Activated CD8-positive, alpha-beta memory T cell treated with anti-CD3 and anti-CD28 coated beads for 24 hours (primary cell): ENCODE results near the gene RAB3GAP2.
"Not testable (repeated sequence)": the region's sequence is repeated elsewhere in the genome, so short reads cannot be mapped to it uniquely, and the experiment has no call there.

ENCODE experiments used
- DNase-seq: peaks from one replicate; pipeline ENCODE4 v3.0.0-alpha.2; 2020

Gene RAB3GAP2

GRCh38 chr1:220236278-220236677 is 36.0 kb downstream of the RAB3GAP2 start:
- DNase-seq: not testable (repeated sequence)

- DNase-seq: no peak
Measured at GRCh38 chr1:220235462-220235861, 36.8 kb downstream of the RAB3GAP2 start.

DNA sequence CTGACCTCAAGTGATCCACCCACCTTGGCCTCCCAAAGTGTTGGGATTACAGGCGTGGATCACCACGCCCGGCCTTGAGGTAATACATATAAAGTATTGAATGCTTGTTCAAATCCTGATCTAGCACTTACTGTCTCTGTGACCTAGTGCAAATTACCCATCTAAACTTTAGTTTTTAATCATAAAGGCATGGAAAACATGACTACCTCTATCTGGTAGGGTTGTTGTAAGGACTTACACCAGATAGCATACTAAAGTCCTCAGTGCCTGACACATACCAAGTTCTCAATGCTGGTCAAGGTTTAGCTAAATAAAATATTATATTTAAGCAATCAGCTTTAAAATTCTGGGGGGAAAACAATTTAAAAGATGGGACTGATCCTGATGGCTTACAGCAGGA is 38.3 kb downstream of the RAB3GAP2 start:
- no peak for DNase-seq

DNA sequence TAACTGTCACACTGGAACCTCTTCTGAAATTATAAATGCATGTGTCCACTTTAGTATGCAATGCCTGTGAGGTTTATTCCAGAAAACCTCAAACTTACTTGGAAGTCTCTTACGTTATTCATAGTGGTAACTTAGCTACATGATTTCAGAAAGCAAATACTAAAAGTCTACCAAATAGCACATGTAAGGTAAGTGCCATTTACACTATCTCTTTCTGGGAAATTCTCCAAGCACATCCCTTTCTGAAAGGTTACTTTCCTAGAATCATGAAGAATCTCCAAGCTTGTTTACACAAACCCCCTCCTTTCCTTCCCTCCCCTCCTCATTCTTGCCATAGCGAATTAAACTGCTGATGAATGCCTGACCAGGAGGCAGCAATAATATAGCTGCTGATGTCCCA is 42.5 kb downstream of the RAB3GAP2 start:
- DNase-seq: no peak

- no peak for DNase-seq
Measured at GRCh38 chr1:220227393-220227792, 44.9 kb downstream of the RAB3GAP2 start.

DNA sequence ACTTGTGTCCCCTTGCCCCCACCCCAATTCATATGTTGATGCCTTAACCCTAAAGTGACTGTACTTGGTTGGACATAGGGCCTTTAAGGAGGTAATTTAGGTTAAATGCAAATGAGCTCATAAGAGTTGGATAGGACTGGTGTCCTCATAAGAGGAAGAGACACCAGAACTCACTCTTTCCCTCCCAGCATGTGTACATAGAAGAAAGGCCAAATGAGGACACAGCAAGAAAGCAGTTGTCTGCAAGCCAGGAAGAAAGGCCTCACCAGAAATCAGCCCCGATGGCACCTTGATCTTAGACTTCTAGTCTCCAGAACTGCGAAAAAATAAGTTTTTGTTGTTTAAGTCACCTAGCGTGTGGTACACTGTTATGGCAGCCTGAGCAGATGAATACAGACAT is 45.5 kb downstream of the RAB3GAP2 start:
- DNase-seq: no peak

DNA sequence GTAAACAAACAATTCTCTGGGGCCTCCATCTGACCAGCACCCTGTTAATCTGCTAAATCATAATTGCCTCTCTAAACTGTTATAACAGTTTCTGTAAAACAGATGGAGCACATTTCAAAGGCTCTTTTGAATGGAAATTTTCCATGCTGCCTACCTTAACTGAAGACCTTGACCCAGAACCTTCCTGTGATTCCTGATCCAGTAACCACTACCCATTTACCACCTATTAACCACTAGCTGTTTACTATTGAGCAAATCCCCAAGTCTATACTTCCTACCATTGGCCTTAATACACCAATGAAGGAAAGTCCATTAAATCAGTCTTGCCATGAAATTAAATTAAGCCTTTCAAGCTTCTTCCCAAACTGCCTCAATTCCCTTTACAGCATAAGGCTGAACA is 46.3 kb downstream of the RAB3GAP2 start:
- no peak for DNase-seq

DNA sequence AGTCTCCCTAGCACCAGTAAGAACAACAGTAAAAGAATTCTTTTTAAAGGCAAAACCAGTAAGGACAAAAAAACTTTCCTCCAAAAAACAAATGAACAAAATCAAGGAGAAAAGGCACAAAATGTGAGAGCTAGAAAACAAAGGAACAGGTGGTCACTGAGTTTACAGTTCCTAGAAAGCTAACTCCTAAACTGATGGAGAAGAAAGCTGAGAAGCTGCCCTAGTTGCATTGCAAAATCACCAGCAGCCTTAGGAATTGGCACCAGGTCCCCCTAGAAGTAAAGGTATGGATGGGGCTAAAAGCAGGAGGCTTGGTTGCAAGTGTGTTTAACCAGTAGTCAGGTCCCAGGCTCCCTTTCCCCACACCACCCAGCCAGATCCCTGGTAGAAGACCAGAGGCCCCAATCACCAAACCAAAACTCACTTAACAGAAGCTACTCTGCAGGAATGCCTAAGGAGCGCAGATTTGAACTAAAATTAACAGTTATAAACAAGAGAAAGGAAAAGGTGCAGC is 47.6 kb downstream of the RAB3GAP2 start:
- no peak for DNase-seq

DNA sequence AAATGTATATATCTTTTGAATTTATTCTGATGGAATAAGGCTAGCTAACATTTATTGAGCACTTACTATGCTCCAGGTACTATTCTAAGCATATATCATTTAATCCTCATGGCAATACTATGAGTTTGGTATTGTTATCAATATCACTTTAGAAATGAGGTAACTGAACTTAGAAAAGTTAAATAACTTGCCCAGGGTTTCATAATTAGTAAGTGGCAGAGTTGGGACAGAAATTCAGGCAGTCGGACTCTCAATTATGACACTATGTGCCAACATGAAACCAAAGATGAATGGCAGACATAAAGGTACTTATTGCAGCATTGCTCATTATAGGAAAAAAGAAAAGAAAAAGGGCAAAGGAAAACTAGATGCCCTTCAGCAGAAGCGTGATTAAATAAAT is 48.2 kb downstream of the RAB3GAP2 start:
- DNase-seq: no peak

DNA sequence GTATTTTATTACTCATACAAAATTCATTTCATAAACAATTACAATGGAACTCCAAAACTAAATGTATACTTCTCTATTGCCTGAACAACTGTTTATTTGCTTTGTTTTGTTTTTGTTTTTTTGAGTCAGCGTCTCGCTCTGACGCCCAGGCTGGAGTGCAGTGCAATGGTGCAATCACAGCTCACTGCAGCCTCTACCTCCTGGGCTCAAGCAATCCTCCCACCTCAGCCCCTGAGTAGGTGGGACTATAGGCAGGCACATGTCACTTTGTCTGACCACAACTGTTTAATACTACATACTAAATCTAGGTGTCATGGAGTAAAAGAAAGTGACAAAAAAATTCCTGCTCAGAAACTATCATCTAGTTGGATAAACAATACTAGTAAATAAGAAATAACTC is 49.3 kb downstream of the RAB3GAP2 start:
- DNase-seq: no peak

- DNase-seq: no peak
Measured at GRCh38 chr1:220221670-220222069, 50.6 kb downstream of the RAB3GAP2 start.

- DNase-seq: no peak
Measured at GRCh38 chr1:220221269-220221668, 51.0 kb downstream of the RAB3GAP2 start.

DNA sequence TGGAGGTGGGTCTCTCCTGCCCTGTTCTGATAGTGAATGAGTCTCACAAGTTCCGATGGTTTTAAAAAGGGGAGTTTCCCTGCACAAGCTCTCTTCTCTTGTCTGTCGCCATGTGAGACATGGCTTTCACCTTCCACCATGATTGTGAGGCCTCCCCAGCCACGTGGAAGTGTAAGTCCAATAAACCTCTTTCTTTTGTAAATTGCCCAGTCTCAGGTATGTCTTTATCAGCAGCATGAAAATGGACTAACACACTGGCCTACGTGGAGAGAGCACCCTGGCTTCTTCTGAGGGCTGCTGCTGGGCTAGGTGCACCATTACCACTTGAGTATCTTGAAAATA is 51.6 kb downstream of the RAB3GAP2 start:
- DNase-seq: not testable (repeated sequence)

DNA sequence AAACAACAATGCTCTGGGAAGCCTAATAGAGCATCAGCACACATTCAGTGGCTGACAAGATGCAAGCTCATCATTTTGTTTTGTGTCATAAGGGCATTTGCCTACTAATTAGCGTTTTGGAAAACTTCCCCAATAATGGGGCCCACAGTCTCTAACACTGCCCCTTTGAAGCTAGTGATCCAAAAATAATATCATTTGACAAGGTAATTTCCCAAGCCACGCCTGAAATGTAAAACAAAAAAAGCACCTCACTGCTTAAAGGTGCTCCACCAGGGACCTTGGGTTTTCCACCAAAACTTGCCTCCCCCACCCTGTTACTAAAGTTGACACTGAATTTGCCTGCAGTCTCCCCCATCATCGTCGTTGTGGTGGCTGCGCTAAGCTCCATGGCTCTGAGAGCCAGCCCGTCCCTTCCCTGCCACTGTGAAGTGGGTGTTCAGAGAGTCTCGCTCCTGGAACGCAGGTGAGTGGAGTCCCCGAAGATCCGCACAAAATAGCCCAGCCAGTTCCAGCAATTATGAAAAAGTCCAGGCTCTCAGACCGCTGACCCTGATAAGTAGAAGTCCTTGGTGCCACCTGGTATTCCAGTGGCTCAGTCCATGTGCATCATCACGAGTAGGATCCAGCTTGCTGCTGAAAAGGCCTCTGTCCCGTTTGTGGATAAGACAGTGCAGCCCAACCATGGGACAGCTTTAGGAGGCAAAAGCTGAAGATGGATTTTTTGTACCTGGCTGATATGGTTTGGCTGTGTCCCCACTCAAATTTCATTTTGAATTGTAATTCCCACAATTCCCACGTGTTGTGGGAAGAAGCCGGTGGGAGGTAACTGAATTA is 52.2 kb downstream of the RAB3GAP2 start:
- DNase-seq: no peak

GRCh38 chr1:220219136-220219442 is 53.2 kb downstream of the RAB3GAP2 start:
- no peak for DNase-seq

DNA sequence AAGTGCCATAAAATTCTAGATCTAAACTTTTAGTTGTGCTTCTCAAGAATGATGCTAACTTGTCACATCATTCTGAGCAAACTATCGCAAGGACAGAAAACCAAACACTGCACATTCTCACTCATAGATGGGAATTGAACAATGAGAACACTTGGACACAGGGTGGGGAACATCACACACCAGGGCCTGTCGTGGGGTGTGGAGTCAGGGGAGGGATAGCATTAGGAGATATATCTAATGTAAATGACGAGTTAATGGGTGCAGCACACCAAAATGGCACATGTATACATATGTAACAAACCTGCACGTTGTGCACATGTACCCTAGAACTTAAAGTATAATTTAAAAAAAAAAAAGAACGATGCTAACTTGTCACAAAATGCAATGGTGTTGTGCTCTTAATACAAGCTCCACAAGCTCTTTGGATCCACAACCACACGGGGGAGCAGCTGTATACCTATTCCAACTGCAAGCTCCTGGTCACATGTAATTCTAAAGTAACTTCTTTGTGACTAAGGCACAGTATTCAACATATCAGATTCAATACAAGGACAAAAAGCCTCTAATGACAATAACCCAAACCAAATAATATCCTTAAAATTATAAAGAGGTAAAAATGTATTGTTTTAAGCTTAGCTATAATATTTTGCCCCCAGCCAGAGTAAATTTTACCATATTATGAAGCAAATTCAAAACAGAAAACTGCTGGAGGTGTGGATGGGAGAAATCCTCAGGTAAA is 53.7 kb downstream of the RAB3GAP2 start:
- DNase-seq: not testable (repeated sequence)

GRCh38 chr1:220217383-220217988 is 54.8 kb downstream of the RAB3GAP2 start:
- DNase-seq: no peak

DNA sequence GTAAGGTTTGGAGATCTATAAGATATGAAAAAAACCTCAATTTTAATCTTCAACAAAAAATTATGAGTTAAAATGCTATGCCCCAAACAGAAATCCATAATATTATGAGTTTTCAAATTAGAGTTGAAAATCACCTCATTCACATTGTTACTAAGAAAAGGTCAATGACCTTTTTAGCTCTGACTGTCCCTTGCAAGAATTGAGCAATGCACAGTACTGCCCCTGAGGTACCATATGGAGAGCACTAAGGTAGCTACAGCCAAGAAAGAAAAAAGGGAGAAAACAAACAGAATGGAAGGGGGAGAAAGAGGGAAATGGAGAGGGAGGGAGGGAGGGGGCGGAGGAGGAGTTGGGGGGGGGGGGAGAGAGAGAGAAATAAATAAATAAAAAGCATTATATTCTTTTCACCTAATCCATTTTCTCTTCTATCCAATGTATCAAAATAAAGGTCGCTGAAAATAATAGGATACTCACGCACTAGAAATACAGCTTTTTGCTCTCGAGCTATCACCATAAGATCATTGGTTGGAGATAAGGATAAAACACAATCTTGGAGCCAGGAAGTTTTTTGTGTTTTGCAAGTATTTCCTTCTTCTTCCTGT is 58.8 kb downstream of the RAB3GAP2 start:
- DNase-seq: no peak

DNA sequence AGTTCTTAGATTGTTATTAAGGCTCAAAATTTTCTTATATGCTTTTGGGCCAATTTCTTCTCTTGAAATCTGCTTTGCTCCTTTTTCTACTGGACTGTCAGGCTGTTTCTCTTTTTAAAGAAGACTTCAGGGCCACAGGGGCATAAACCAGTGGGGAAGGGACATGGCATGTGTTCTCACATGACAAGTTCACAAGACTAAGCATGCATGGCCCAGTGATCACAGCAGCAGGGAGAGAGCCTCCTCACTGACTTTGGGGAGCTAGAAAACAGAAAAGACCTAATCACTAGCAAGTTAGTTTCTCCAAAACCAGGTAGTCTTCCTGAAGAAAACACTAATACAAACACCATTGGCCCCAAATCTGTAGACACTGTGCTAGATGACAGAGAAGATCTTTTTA is 64.8 kb downstream of the RAB3GAP2 start:
- no peak for DNase-seq

DNA sequence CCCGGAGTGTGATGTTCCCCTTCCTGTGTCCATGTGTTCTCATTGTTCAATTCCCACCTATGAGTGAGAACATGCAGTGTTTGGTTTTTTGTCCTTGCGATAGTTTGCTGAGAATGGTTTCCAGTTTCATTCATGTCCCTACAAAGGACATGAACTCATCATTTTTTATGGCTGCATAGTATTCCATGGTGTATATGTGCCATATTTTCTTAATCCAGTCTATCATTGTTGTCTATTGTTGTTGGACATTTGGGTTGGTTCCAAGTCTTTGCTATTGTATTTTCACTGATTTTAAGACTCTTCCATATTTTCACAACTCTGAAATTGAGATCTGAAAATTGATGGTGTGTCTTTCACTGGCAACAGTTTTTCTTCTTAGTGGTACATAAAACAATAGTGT is 67.5 kb downstream of the RAB3GAP2 start:
- not testable (repeated sequence) for DNase-seq

DNA sequence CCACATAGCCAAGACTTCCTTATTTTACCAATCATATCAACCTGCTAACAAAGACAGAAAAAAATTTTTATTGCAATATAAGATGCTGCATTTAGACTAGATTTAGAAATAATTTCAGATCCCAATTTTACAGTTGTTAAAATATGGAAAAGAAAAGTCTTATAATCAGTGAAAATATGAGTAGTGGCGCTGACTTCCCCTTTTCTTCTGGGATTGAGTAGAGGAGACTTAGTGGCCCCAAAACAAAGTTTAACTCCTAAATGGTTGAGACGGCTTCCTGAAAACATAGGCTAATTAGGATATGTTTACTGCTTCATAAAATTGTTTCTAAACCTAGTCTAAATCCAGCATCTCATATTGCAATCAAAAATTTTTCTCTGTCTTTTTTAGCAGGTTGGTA is 68.4 kb downstream of the RAB3GAP2 start:
- DNase-seq: no peak

- DNase-seq: no peak
Measured at GRCh38 chr1:220198186-220199005, 73.9 kb downstream of the RAB3GAP2 start.

GRCh38 chr1:220195701-220196100 is 76.6 kb downstream of the RAB3GAP2 start:
- no peak for DNase-seq
